ENCODE results near the gene RELN.
"Not testable (repeated sequence)": the region's sequence is repeated elsewhere in the genome, so short reads cannot be mapped to it uniquely, and the experiment has no call there.

Gene RELN

GRCh38 chr7:103989200-103989784 is at the start of gene RELN:
Gene RELN, minus strand, starts transcription at chr7:103989658. Its CDS starts 302 bp downstream, at chr7:103989356.
- peak within 1 kb of the TSS; percentile 52 for H3K9ac ChIP-seq (ENCODE audit: low read depth, low read length)
- H3K4me1 ChIP-seq (ENCODE audit: insufficient read depth, low read length): 0 out of 2 replicates have a peak, but pooled peaks cover 2% of the 10 kb centered on the region
- no peaks in the 10 kb centered on the region for H3K36me3 ChIP-seq (ENCODE audit: insufficient read depth, low read length)

DNA sequence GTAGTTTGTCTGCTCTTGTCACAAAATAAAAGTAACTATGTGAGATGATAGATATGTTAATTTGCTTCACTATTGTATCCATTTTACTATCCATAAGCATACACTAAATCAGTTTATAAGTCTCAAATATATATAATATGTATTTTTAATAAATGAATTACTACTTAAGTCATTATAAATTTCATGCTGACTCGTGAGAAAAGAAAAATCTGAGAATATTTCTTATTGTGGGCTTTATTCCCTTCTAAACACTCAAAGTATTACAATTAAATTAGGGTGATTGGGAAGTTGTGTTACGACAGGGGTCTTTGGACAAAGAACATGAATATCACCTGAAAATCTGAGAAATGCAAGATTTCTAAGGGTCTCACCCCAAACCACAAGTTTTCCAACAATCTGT is 48.7 kb upstream of the RELN start:
- H3K36me3 ChIP-seq (ENCODE audit: insufficient read depth, low read length): no peaks in the 10 kb centered on the region
- H3K9me3 ChIP-seq (ENCODE audit: control insufficient read depth, insufficient read depth, low read length): no peaks in the 10 kb centered on the region; the same call in 1 of the 2 replicates
- no peaks in the 10 kb centered on the region for H3K4me1 ChIP-seq (ENCODE audit: insufficient read depth, low read length)
- H3K9ac ChIP-seq (ENCODE audit: low read depth, low read length): no peak overlapping the region

More at GRCh38 chr7:103989200-103989784, at the start of gene RELN:
- H3K9me3 ChIP-seq (ENCODE audit: control insufficient read depth, insufficient read depth, low read length): no peaks in the 10 kb centered on the region

- H3K9ac ChIP-seq (ENCODE audit: low read depth, low read length); H3K4me1 ChIP-seq (ENCODE audit: insufficient read depth, low read length); H3K36me3 ChIP-seq (ENCODE audit: insufficient read depth, low read length); H3K9me3 ChIP-seq (ENCODE audit: control insufficient read depth, insufficient read depth, low read length): not testable (repeated sequence)
Observed at GRCh38 chr7:104036889-104037288, 47.4 kb upstream of the RELN start.

DNA sequence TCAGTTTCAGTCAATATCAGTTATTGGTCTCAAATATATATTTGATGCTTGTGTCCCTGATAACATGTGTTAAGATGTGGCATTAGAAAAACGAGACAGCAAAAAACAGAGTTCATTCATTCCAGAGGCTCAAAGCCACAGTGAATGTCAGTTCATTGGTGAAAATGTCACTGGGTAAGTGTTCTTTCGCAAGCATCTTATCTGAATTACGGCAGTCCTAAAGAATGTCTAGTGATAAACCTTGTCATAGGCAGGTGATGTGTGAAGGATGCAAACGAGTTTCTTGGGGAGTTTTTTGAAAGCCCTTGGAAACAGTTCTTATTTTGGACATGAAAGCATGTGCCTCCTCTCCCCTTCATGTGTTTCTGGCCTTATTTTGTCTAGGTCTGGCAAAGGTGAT is 45.9 kb upstream of the RELN start:
- no peaks in the 10 kb centered on the region for H3K36me3 ChIP-seq (ENCODE audit: insufficient read depth, low read length)
- no peaks in the 10 kb centered on the region; the same call in 1 of the 2 replicates for H3K9me3 ChIP-seq (ENCODE audit: control insufficient read depth, insufficient read depth, low read length)
- H3K4me1 ChIP-seq (ENCODE audit: insufficient read depth, low read length): no peaks in the 10 kb centered on the region
- no peak overlapping the region for H3K9ac ChIP-seq (ENCODE audit: low read depth, low read length)

DNA sequence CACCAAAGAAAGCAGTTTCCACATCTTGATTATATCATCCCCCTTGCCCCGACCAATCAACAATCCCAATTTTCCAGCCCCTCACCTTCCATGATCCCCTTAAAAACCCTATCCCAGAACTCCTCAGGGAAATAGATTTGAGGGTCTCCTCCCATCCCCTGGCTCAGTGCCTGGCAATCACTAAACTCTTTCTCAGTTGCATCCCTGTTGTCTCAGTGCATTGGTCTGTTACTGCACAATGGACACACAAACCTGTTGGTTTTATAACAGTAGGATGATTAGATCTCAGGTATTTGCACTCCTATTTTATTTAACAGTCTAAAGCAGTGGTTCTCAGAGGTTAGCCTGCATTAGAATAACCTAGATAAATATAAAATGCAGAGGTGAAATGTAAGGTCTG is 45.2 kb upstream of the RELN start:
- H3K9ac ChIP-seq (ENCODE audit: low read depth, low read length): no peak overlapping the region
- no peaks in the 10 kb centered on the region for H3K4me1 ChIP-seq (ENCODE audit: insufficient read depth, low read length)
- H3K36me3 ChIP-seq (ENCODE audit: insufficient read depth, low read length): no peaks in the 10 kb centered on the region
- H3K9me3 ChIP-seq (ENCODE audit: control insufficient read depth, insufficient read depth, low read length): no peaks in the 10 kb centered on the region; the same call in 1 of the 2 replicates

- no peaks in the 10 kb centered on the region for H3K36me3 ChIP-seq (ENCODE audit: insufficient read depth, low read length)
- no peaks in the 10 kb centered on the region; the same call in 1 of the 2 replicates for H3K9me3 ChIP-seq (ENCODE audit: control insufficient read depth, insufficient read depth, low read length)
- H3K9ac ChIP-seq (ENCODE audit: low read depth, low read length): no peak overlapping the region
- no peaks in the 10 kb centered on the region for H3K4me1 ChIP-seq (ENCODE audit: insufficient read depth, low read length)
Observed at GRCh38 chr7:104033837-104034236, 44.4 kb upstream of the RELN start.

GRCh38 chr7:104032486-104032885 is 43.0 kb upstream of the RELN start:
- no peaks in the 10 kb centered on the region for H3K36me3 ChIP-seq (ENCODE audit: insufficient read depth, low read length)
- no peaks in the 10 kb centered on the region; the same call in 1 of the 2 replicates for H3K9me3 ChIP-seq (ENCODE audit: control insufficient read depth, insufficient read depth, low read length)
- H3K9ac ChIP-seq (ENCODE audit: low read depth, low read length): no peak overlapping the region
- no peaks in the 10 kb centered on the region for H3K4me1 ChIP-seq (ENCODE audit: insufficient read depth, low read length)

- no peaks in the 10 kb centered on the region for H3K4me1 ChIP-seq (ENCODE audit: insufficient read depth, low read length)
- H3K9me3 ChIP-seq (ENCODE audit: control insufficient read depth, insufficient read depth, low read length): no peaks in the 10 kb centered on the region; the same call in 1 of the 2 replicates
- H3K36me3 ChIP-seq (ENCODE audit: insufficient read depth, low read length): no peaks in the 10 kb centered on the region
- H3K9ac ChIP-seq (ENCODE audit: low read depth, low read length): no peak overlapping the region
Observed at GRCh38 chr7:104029765-104030164, 40.3 kb upstream of the RELN start.

DNA sequence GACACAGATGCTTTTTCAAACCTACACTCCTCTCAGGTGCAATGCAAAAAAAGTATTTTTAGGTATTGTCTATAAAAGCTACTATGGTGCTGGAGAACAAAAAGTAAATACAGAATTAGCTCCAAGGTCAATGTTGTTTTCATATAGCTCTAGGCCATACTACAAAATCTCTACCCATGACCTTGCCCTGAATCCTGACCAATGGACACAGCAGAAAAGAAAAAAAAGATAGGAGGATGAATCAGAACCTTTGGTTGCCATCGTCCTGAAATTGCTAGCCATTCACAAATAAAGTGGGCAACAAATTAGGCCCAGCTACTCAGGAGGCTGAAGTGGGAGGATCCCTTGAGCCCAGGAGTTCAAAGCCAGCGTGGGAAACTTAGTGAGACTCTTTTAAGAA is 35.2 kb upstream of the RELN start:
- Histone ChIP-seq H3K36me3 (ENCODE audit: insufficient read depth, low read length) (no peaks in the 10 kb centered on the region), H3K9ac (ENCODE audit: low read depth, low read length) (no peak overlapping the region), H3K4me1 (ENCODE audit: insufficient read depth, low read length) (no peaks in the 10 kb centered on the region), H3K9me3 (ENCODE audit: control insufficient read depth, insufficient read depth, low read length) (no peaks in the 10 kb centered on the region)

- Histone ChIP-seq H3K9me3 (ENCODE audit: control insufficient read depth, insufficient read depth, low read length) (no peaks in the 10 kb centered on the region), H3K9ac (ENCODE audit: low read depth, low read length) (no peak overlapping the region), H3K4me1 (ENCODE audit: insufficient read depth, low read length) (no peaks in the 10 kb centered on the region), H3K36me3 (ENCODE audit: insufficient read depth, low read length) (no peaks in the 10 kb centered on the region)
Observed at GRCh38 chr7:104023100-104023499, 33.6 kb upstream of the RELN start.

DNA sequence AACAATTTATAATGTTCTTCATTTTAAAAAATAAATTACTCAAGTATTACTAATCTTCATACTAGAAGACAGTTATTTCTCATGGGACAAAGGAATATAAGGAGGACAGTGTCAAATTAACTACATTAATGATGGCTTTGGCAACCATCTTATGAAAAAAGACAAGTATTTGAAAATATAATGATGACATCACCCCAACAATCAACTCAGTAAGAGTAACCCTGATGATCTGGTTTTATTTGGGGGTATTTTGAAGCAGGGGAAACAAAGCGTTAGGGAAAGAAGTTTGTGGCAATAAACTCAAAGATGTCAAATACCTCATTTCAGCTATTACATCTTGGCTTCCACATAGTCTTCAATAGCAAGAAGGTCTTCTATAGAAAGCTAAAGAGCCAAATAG is 29.0 kb upstream of the RELN start:
- H3K9ac ChIP-seq (ENCODE audit: low read depth, low read length): no peak overlapping the region
- no peaks in the 10 kb centered on the region for H3K36me3 ChIP-seq (ENCODE audit: insufficient read depth, low read length)
- H3K9me3 ChIP-seq (ENCODE audit: control insufficient read depth, insufficient read depth, low read length): no peaks in the 10 kb centered on the region
- no peaks in the 10 kb centered on the region for H3K4me1 ChIP-seq (ENCODE audit: insufficient read depth, low read length)

DNA sequence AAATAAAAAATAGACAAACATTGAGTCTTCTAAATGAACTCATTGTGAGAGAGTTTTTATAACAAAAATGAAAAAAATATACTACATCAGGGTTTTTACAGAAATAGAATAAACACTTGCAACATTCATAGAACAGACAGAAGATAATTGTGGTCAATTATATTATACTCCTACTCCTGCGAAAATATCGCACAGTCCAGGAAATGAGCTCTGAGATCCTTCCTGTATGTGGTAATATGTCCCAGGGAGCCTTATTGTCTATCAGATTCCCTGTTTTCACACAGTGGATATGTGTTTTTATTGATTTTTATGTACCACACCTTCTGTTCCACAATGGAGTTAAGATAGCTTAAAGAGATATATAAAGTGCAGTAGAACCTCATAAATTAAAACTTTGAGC is 27.5 kb upstream of the RELN start:
- Histone ChIP-seq H3K9ac (ENCODE audit: low read depth, low read length) (no peak overlapping the region), H3K9me3 (ENCODE audit: control insufficient read depth, insufficient read depth, low read length) (no peaks in the 10 kb centered on the region), H3K4me1 (ENCODE audit: insufficient read depth, low read length) (no peaks in the 10 kb centered on the region), H3K36me3 (ENCODE audit: insufficient read depth, low read length) (no peaks in the 10 kb centered on the region)

DNA sequence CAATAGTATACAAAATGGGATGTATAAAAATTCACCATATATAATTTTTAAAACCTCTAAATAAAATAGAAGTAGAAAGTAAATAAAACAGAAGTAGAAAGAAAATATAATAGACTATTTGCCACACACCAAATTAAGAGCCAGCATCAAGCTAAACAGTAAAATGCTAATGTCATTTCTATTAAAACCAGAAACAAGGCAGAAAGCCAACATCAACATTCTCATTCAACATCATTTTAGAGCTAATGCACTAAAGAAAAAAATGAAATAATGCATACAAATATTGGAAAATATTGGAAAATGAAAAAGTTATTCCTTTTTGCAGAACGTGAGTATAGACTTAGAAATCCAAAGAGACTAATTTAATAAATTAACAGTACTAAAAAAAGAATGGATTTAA is 23.4 kb upstream of the RELN start:
- Histone ChIP-seq H3K9me3 (ENCODE audit: control insufficient read depth, insufficient read depth, low read length) (no peaks in the 10 kb centered on the region), H3K4me1 (ENCODE audit: insufficient read depth, low read length) (no peaks in the 10 kb centered on the region), H3K9ac (ENCODE audit: low read depth, low read length) (no peak overlapping the region), H3K36me3 (ENCODE audit: insufficient read depth, low read length) (no peaks in the 10 kb centered on the region)

DNA sequence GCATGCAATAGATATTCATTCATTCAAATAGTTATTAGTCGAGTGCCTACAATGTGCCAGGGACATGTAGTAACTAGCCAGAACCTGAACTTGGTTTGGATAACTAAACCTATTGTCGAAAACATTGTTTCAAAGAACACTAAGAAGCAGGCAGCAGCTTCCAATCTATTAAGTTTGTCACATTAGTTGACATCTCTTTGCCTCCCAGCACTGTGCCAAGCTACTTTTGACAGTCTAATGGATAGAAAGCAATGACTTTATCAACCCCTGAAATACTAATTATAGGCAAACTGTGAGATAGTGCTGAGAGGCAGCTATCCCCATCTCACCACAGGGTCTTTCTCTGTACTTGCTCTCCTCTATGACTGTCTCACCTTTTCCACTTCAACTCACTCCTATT is 22.4 kb upstream of the RELN start:
- H3K9ac ChIP-seq (ENCODE audit: low read depth, low read length): no peak overlapping the region
- no peaks in the 10 kb centered on the region for H3K9me3 ChIP-seq (ENCODE audit: control insufficient read depth, insufficient read depth, low read length)
- no peaks in the 10 kb centered on the region for H3K36me3 ChIP-seq (ENCODE audit: insufficient read depth, low read length)
- no peaks in the 10 kb centered on the region for H3K4me1 ChIP-seq (ENCODE audit: insufficient read depth, low read length)

GRCh38 chr7:104010052-104010909 is 20.8 kb upstream of the RELN start:
- Histone ChIP-seq H3K4me1 (ENCODE audit: insufficient read depth, low read length) (no peaks in the 10 kb centered on the region), H3K36me3 (ENCODE audit: insufficient read depth, low read length) (no peaks in the 10 kb centered on the region), H3K9ac (ENCODE audit: low read depth, low read length) (no peak overlapping the region), H3K9me3 (ENCODE audit: control insufficient read depth, insufficient read depth, low read length) (no peaks in the 10 kb centered on the region)

All from ES-I3 (cell line).